ENCODE data around the gene KIF16B. TPM values are rescaled to one million over a fixed set of nuclear protein-coding genes. Genes with fewer than 3 reads are reported as not detected.
"Not testable (repeated sequence)": the region's sequence is repeated elsewhere in the genome, so short reads cannot be mapped to it uniquely, and the experiment has no call there.

Gene KIF16B
- total RNA-seq, 4 donors from 2014 or later, result 15.7 to 29.0 (median 19.3) TPM

GRCh38 chr20:16566080-16566479, 7.2 kb downstream of the KIF16B start:
- DNase-seq (ENCODE audit: low spot score) (no peak), ATAC-seq (ENCODE audit: low FRiP score) (no peak)
- TF ChIP-seq CTCF (IDR thresholded peaks at IDR 0.05), result no peak

GRCh38 chr20:16564079-16564478, 9.2 kb downstream of the KIF16B start:
- DNase-seq (ENCODE audit: low spot score); ATAC-seq (ENCODE audit: low FRiP score): not testable (repeated sequence)

- ATAC-seq (ENCODE audit: low FRiP score), result no peak
- TF ChIP-seq CTCF (IDR thresholded peaks at IDR 0.05), result no peak
Observed at GRCh38 chr20:16563066-16563806, 10.0 kb downstream of the KIF16B start.

DNA sequence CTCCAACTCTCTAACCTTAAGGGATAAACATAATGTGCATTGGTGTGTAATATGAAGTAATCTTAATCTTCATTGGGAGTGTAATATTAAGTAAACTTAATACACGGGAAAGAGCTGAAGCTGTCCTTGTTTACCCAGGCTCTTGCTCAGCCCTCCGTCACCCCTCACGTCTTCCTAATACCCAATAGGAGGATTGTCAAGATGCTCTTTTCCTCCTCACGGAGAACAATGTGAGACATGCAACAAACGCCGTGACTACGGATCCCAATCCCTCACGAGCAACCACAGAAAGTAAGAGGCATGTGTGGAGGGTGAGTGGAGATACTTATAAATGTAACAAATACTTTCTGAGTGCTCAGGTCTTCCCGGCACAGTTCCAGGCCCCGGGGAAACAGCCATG, 11.0 kb downstream of the KIF16B start:
- DNase-seq (ENCODE audit: low spot score), result no peak
- TF ChIP-seq CTCF (IDR thresholded peaks at IDR 0.05), result no peak
- ATAC-seq (ENCODE audit: low FRiP score), result no peak

More at GRCh38 chr20:16563066-16563806, 10.0 kb downstream of the KIF16B start:
- no peak for DNase-seq (ENCODE audit: low spot score)

DNA sequence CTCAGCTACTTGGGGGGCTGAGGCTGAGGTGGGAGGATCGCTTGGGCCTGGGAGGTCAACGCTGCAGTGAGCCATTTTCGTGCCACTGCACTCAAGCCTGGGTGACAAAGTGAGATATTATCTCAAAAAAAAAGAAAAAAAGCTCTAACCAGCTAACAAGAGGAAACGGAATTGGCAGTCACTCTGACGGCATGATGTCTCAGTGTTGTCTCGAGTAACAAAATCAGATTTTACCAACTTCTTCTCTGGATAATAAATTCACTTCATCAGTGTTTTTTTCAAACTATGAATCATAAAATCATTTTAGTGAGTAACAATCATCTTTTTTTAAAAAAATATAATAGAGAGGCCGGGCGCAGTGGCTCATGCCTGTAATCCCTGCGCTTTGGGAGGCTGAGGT, 12.6 kb downstream of the KIF16B start:
- DNase-seq (ENCODE audit: low spot score) (no peak), ATAC-seq (ENCODE audit: low FRiP score) (no peak)
- TF ChIP-seq CTCF (IDR thresholded peaks at IDR 0.05), result no peak

- DNase-seq (ENCODE audit: low spot score) (no peak), ATAC-seq (ENCODE audit: low FRiP score) (no peak)
- no peak for TF ChIP-seq CTCF (IDR thresholded peaks at IDR 0.05)
Observed at GRCh38 chr20:16560216-16560615, 13.0 kb downstream of the KIF16B start.

DNA sequence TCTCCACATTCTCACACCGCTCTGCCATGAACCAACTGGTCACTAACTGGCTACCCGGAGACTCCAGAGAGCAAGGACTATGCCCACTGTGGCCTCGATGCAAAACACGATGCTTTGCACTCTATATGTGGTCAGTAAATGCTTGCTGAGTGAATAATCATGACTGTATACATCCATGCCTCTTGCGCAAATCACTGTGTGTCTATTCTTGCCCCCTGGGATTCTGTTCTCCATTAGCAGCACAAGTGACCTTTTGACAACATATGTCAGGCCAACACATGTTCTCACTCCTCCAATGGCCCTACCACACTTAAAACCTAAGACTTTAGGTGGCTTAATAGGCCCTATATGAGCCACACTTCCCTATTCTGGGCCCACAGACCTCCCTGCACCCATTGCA, 16.9 kb downstream of the KIF16B start:
- DNase-seq (ENCODE audit: low spot score), result no peak
- TF ChIP-seq CTCF (IDR thresholded peaks at IDR 0.05), result no peak
- no peak for ATAC-seq (ENCODE audit: low FRiP score)
